SK-N-MC (cell line): ENCODE data around the gene GINS1.
"Not testable (repeated sequence)": the region's sequence is repeated elsewhere in the genome, so short reads cannot be mapped to it uniquely, and the experiment has no call there.

Experiments
- DNase-seq: peaks from one replicate; pipeline ENCODE4 v3.0.0-alpha.2; 2011; ENCODE audit warnings: low read depth, low spot score
- H3K27ac ChIP-seq: fragments of 200-600 bp; sonication (generic); 2 replicates; pipeline ENCODE4 v1.5.1; 2016; ENCODE audit warnings: mixed run types
- H3K36me3 ChIP-seq: fragments of 200-600 bp; sonication (generic); 2 replicates; pipeline ENCODE4 v1.6.1; 2017; ENCODE audit warnings: antibody characterized with exemption, low read length, mixed read lengths; ENCODE audit not compliant: insufficient read depth
- H3K4me3 ChIP-seq: fragments of 200-600 bp; sonication (generic); 2 replicates; pipeline ENCODE4 v1.5.1; 2016
- H3K9ac ChIP-seq: fragments of 200-600 bp; sonication (generic); 2 replicates; pipeline ENCODE4 v1.8.0; 2017; ENCODE audit warnings: mixed run types, mixed read lengths; ENCODE audit not compliant: insufficient read length
- H3K9me3 ChIP-seq: fragments of 200-600 bp; sonication (generic); 2 replicates; pipeline ENCODE4 v1.6.1; 2017; ENCODE audit warnings: low read depth, mild to moderate bottlenecking, antibody characterized with exemption, low read length, moderate library complexity, mixed read lengths
- EZH2 ChIP-seq: fragments of 200-600 bp; sonication (generic); IDR thresholded peaks from one replicate; pipeline ENCODE4 v1.6.1; 2017; ENCODE audit warnings: antibody characterized with exemption
- FOXP2 ChIP-seq: optimal IDR thresholded peaks from 2 replicates; pipeline ENCODE3; 2011; ENCODE audit warnings: mild to moderate bottlenecking, moderate library complexity; ENCODE audit not compliant: insufficient read depth; ENCODE audit errors: extremely low read length, control extremely low read depth
- POLR2AphosphoS5 ChIP-seq: IDR thresholded peaks from 2 replicates; pipeline ENCODE4 v1.6.1; 2012; ENCODE audit warnings: mild to moderate bottlenecking, low read depth, low read length, borderline replicate concordance

GINS1 gene

DNA sequence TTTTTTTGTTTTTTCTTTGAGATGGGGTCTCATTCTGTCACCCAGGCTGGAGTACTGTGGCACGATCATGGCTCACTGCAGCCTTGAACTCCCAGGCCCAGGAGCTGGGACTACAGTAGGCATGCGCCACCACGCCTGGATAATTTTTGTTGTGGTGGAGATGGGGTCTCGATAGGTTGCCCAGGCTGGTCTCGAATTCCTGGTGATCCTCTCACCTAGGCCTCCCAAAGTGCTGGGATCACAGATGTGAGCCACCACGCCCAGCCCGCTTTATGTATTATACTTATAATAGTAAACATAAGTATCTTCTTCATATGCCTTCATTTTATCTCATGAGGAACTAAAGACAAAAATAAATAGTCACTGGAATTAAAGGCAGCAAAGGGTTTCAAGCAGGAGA is 63.5 kb downstream of the GINS1 start:
- Histone ChIP-seq H3K9me3 (no peaks in the 10 kb centered on the region), H3K27ac (no peak overlapping the region), H3K4me3 (no peak overlapping the region), H3K9ac (no peak overlapping the region), H3K36me3 (peaks cover 53% of the 10 kb centered on the region; the same call in 1 of the 2 replicates)
- TF ChIP-seq POLR2AphosphoS5 (no peak), EZH2 (no peak), FOXP2 (no peak)
- DNase-seq = no peak

DNA sequence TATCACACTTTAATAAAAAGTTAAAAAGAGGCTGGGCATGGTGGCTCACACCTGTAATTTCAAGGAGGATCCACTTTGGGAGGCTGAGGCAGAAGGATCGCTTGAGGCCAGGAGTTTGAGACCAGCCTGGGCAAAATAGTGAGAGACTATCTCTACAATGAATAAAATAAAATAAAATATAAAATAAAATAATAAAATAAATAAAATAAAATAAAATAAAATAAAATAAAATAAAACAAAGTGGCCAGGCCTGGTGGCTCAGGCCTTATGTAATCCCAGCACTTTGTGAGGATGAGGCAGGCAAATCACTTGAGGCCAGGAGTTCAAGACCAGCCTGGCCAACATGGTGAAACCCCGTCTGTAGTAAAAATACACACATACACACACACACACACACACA is 65.8 kb downstream of the GINS1 start:
- not testable (repeated sequence) for H3K4me3 ChIP-seq, H3K27ac ChIP-seq, H3K9me3 ChIP-seq, DNase-seq, H3K9ac ChIP-seq
- peaks cover 36% of the 10 kb centered on the region; the same call in 1 of the 2 replicates for H3K36me3 ChIP-seq

DNA sequence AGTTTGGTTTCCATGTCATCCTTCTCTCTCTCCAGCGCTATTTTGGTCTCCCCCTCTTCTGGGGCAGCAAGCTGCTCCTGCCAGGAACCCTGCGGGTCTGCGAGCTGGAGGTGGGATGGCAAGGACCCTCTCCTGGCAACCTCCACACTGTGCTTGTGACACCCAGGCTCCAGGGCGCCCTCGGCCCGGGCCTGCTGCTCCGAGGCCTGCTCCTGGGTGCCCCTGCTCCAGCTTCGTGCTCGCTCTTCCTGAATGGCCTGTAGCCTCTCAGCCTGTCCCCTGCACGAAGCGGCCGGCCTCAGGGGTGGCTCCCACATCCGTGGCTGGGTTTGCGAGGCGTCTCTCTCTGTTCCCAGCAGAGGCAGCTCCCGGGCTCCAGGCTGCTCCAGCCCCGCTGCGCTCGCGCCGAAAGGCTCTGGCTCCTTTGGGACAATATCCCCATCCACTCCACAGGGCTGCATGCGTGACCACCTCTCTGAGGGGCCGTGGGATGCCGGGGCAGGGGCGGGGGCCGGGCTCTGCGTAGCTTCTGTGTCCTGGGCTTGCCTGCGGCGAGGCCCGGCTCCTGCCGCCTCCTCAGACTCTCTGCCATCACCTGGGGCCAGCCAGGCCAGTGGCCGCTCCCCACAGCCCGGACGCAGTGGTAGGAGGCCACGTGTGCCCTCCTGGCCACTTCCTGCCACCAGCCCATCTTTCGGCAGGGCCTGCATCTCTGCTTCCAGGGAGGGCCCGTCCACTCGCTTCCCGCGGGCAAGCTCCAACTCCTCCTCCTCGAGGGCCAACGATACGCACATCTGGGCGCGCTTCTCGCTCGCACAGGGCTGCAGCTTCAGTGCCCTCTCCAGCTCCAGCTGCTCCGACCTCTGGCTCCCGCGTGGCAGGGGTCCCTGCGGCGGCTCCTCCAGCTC is 68.9 kb downstream of the GINS1 start:
- Histone ChIP-seq H3K36me3 (peaks cover 41% of the 10 kb centered on the region; the same call in 1 of the 2 replicates), H3K4me3 (no peak overlapping the region), H3K9me3 (no peaks in the 10 kb centered on the region), H3K9ac (no peak overlapping the region), H3K27ac (no peak overlapping the region)
- no peak for DNase-seq
- TF ChIP-seq FOXP2 (no peak), POLR2AphosphoS5 (no peak)

DNA sequence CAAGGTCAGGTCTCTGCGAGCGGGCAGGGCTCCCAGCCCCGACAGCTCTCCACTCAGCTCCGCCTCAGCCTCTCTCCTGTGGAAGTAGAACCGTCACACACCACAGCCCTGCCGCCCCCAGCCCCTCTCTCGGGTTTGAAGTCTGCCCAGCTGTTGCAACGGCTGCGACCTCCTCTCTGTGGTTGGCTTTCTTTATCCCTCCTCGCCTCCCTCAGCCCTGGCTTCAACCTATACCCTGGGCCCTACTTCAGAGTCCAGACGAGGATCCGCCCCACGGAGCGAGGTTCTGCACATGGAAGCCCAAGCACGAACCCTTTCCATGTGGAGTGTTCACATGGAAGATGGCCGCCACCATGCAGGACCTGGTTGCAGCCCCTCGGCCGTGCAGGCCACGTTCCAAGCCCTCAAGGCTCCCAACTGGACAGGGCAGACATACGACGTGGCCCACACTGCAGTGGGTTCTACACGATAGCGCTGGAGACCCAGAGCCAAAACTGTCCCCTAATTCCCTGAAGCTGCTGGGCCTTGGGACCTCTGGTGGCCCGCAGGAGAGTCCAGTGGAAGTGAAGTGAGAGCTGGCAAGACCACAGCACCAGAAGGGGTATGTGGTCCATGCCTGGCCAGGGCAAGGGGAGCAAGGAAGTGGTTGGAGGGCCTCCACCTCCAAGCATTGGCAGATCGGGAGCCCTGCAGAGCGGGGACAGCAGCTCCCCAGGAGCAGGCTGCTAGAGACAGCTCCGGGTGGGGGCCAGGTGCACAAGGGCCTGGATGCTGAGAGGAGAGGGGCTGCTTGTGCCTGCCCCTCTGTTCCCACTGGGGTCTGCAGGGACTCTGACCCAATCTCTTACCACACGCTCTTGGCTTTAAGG is 69.8 kb downstream of the GINS1 start:
- peaks cover 42% of the 10 kb centered on the region; the same call in 1 of the 2 replicates for H3K36me3 ChIP-seq
- no peaks in the 10 kb centered on the region for H3K9me3 ChIP-seq
- no peak overlapping the region for H3K9ac ChIP-seq
- no peak for DNase-seq
- TF ChIP-seq POLR2AphosphoS5 (no peak), EZH2 (no peak), FOXP2 (no peak)
- H3K27ac ChIP-seq = no peak overlapping the region
- H3K4me3 ChIP-seq = no peak overlapping the region

DNA sequence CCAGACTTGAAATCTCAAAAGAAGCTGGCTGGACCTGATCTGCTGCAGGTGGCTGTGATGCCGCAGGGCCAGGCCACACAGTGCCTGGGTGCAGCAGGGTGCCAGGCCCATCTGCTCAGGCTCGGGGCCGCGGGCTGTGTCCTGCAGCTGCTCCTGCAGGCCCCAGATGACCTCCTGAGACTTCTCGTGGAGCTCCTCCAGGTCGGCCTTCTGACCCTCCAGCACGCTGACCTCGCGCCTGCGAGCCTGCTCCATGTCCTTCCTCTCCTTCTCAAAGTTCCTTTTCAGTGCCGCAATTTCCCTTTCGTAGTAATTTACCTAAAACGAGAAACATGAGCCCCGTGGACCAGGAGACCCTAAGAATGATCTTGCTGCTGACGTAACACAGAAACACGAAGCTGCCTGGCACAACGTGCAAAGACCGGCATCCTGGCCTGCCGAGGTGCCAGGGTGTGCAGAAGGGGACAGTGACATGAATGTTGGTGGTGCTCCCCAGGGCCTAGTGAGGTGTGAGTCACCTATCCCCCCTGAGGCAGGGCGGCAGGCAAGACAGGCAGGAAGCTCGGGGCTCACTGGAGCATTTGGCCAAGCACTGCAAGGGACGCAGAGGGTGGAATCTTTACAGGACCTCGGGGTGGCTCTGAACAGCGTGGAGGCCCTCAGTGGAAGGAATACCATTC is 71.6 kb downstream of the GINS1 start:
- no peak for DNase-seq
- TF ChIP-seq POLR2AphosphoS5 = no peak
- no peak for TF ChIP-seq FOXP2
- TF ChIP-seq EZH2 = no peak
- Histone ChIP-seq H3K9ac (no peak overlapping the region), H3K27ac (no peak overlapping the region), H3K9me3 (no peaks in the 10 kb centered on the region), H3K4me3 (no peak overlapping the region), H3K36me3 (peaks cover 35% of the 10 kb centered on the region; the same call in 1 of the 2 replicates)

DNA sequence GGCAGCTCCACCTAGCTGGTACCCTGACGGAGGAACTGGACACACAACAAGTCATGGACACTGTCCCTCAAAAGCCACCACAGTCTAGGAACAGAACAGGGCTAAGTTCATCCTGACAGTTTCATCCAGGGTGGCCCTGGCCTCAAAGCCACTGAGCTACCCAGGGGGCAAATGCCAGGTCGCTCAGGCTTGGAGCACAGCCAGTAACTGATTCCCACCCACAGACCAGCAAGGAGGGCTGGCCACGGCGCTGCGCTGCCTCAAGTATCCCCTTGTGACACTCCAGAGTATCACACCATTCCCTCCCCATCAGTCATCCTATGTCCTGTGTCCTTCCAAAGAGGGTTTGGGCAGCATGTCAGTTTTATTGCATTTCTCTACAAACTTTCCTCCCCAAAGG is 72.2 kb downstream of the GINS1 start:
- no peak overlapping the region for H3K4me3 ChIP-seq
- peaks cover 36% of the 10 kb centered on the region; the same call in 1 of the 2 replicates for H3K36me3 ChIP-seq
- no peaks in the 10 kb centered on the region for H3K9me3 ChIP-seq
- H3K9ac ChIP-seq = no peak overlapping the region
- no peak overlapping the region for H3K27ac ChIP-seq
- DNase-seq = no peak
- TF ChIP-seq EZH2 (no peak), FOXP2 (no peak), POLR2AphosphoS5 (no peak)

DNA sequence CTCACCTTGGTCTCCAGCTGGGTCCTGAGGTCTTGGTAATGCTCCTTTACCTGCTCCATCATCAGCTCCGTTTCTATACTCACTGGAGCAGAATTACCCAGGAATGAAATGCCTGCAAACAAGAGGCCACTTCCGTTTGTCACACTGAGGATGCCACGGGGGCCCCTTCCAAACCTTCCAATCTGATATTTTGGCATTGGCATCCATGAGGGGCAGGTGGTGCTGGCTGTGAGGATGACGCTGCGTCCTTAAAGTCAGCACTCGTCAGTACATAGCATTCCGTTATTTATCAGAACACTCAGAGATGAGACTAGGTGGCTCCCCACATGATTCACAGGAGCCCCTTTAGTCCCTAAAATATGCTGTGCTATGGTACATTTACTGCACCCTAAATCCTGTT is 72.7 kb downstream of the GINS1 start:
- Histone ChIP-seq H3K36me3 (peaks cover 41% of the 10 kb centered on the region; the same call in 1 of the 2 replicates), H3K4me3 (no peak overlapping the region), H3K27ac (no peak overlapping the region), H3K9ac (no peak overlapping the region), H3K9me3 (no peaks in the 10 kb centered on the region)
- no peak for DNase-seq
- no peak for TF ChIP-seq EZH2
- no peak for TF ChIP-seq POLR2AphosphoS5
- TF ChIP-seq FOXP2 = no peak

DNA sequence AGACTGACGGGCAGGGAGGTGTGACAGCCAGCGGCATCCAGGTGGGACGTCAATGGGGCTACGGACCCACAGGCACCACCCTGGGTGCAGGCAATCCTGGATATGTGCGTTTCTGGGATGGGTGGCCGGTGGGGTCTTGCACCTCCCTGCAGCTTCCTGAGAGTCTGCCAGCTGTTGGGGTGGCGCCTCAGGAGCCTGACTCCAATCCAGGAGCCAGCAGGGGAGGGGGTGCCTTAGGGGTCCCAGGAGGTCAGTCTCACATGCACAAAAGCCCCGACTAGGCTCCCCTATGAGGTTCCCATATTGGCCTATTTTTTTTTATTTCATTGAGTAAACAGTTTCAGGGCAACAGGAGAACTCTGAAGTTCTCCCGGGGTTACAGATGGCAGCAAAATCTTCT is 73.3 kb downstream of the GINS1 start:
- DNase-seq = no peak
- H3K9me3 ChIP-seq = no peaks in the 10 kb centered on the region
- H3K27ac ChIP-seq = no peak overlapping the region
- H3K36me3 ChIP-seq = peaks cover 43% of the 10 kb centered on the region; the same call in 1 of the 2 replicates
- TF ChIP-seq POLR2AphosphoS5 (no peak), FOXP2 (no peak), EZH2 (no peak)
- no peak overlapping the region for H3K4me3 ChIP-seq
- H3K9ac ChIP-seq = no peak overlapping the region
